Skin of body (tissue), 3 donors: ENCODE measurements around the gene RIF1. TPM values are rescaled to one million over a fixed set of nuclear protein-coding genes. Genes with fewer than 3 reads are reported as not detected.

Experiments used
- DNase-seq: peaks from one replicate; lab custom pipeline; 2025; lab: John Stamatoyannopoulos, UW
- small RNA-seq: library from RNA; depleted of rRNA; stranded (forward); fragments of <200 nt; gene quantifications from one replicate; pipeline ENCODE3, GENCODE V24; 2014; ENCODE audit warnings: low replicate concordance
- total RNA-seq: library from RNA; depleted of rRNA; stranded (reverse); fragments of >200 nt; gene quantifications from one replicate; pipeline ENCODE4 v1.2.3, GENCODE V29; 2014

RIF1 gene
- total RNA-seq, 1 donor from 2014 or later: 58.3 TPM

DNA sequence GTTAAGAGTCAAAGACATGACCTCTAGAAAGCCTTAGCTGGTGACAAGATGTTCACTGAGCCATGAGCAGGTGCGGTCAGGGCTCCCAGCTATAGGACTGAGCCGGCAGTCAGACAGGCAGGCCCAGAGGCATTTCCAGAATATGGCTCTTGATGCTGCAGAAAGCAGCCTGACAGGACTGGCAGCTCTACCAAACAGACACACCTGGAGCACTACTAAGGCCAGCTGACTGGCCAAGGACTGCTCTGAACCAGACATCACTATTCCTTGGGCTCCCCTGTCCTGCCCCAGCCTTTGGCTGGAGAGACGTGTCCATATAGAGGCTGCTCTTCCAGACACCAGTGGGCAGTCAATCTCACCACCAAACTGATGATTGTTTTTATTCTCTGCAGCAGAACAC is 98.8 kb downstream of the RIF1 start:
- no peak for DNase-seq

DNA sequence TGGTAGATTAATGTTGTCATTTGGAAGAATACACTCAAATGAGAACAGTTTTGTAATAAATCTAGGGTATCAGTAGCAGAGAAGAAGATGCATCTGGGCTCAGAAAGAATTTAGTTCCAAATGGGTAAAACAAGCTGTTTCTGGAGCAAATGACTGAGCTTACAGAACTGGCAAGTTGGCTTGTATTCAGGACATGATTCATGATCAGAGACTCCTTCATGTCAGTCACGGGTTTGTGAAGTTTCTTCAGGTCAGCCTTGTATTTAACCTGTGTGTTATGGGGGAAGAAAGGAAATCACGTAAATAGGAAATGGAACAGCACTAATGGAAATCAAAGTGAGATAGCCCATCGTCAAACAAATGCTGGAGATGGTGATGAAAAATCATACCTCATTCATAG is 109.1 kb downstream of the RIF1 start:
- no peak for DNase-seq

DNA sequence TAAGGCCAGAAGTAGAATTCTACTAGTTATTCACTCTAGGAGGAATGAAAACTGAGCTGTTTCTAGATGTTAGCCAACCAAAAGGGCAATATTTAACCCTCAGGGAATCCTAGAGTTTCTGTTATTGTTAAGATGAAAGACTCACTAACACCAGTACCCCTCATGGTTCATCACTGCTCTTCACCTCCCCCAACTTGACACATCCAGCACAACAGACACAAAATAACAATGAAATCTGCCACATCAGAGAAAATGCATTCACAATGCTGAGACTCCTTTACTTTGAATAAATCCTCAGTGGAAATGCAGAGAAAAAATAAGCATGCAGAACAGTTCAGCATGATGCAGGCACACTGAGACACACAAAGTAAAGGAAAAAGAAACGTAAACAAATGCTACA is 111.3 kb downstream of the RIF1 start:
- DNase-seq: no peak

GRCh38 chr2:151522556-151522955 is 112.9 kb downstream of the RIF1 start:
- DNase-seq: no peak

- no peak for DNase-seq
Observed at GRCh38 chr2:151523850-151524249, 114.1 kb downstream of the RIF1 start.

DNA sequence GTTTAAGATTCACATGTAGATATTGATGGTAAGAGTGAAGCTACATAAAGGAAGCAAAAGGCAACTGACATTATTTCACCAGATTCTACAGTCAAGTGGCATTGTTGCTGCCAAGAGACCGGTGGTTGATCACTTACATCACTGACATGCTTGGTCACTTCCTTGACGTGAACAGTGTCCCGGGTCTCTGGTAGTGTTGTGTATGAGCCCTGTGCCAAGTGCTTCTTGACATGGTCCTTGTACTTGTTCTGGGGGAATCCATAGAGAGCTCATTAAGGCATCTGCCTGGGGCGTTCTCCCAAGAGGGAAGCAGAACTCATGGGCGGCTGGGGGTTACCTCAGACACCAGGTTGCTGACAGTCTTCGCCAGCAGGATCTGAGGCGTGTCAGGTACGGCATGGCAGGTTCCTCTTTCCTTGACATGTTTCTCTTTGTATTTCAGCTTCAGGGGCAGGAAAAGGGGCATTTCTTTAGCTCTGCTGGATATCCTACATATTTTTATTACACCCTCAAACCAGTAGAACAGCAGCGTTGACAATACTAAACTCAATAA is 116.2 kb downstream of the RIF1 start:
- DNase-seq: no peak

- no peak for DNase-seq
Observed at GRCh38 chr2:151526572-151527090, 116.9 kb downstream of the RIF1 start.

Small RNA genes within 50 kb of the gene (small RNA-seq; reads per million reads assigned to genes)
- gene MIR4773-1: not detected
- not detected for gene RN7SL124P

Other genes starting within 250 kb of the RIF1 start
- gene RBM43, start 148.0 kb upstream of the RIF1 start, total RNA-seq: 9.7 TPM
- 11.2 TPM for gene NMI, start 120.2 kb upstream of the RIF1 start, total RNA-seq
- gene TNFAIP6, start 52.3 kb upstream of the RIF1 start, total RNA-seq: 26.5 TPM